ENCODE results near the gene CCSER1. TPM values are rescaled to one million over a fixed set of nuclear protein-coding genes. Genes with fewer than 3 reads are reported as not detected.

Gene CCSER1
- total RNA-seq, 2 experiments from 2014 or later, result not detected

DNA sequence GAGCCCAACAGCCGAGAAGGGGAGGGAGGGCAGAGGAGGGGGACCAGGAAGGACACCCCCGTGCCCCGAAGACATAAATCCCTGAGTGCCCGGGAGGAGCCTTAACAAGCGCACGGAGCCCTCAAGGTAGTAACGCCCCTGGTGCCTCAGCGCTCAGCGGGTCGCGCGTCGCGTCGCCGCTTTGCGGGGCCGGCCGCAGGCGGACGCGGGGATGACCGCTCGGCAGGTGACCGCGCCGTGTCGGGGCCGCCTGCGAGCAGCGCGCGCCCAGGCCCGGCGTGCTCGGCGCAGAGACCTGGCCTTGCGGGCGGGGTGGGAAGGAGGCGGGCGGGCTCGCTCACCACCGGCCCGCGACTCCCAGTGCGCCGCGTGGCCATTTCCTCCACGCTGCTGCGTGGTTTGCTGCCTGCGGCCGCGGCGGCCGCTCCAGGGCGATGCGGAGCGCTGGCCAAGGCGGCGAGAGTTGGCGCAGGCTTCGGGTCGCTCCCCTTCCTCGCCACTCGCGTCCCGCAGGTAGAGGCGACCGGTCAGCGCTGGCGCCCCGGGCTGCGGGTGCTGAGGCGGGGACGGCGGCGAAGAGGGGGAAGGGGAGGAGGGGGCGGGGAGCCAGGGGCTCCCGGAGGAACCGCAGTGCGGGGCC, 632 bp downstream of the CCSER1 start:
- TF ChIP-seq, protein P1, sequence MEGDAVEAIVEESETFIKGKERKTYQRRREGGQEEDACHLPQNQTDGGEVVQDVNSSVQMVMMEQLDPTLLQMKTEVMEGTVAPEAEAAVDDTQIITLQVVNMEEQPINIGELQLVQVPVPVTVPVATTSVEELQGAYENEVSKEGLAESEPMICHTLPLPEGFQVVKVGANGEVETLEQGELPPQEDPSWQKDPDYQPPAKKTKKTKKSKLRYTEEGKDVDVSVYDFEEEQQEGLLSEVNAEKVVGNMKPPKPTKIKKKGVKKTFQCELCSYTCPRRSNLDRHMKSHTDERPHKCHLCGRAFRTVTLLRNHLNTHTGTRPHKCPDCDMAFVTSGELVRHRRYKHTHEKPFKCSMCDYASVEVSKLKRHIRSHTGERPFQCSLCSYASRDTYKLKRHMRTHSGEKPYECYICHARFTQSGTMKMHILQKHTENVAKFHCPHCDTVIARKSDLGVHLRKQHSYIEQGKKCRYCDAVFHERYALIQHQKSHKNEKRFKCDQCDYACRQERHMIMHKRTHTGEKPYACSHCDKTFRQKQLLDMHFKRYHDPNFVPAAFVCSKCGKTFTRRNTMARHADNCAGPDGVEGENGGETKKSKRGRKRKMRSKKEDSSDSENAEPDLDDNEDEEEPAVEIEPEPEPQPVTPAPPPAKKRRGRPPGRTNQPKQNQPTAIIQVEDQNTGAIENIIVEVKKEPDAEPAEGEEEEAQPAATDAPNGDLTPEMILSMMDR (conservative IDR thresholded peaks at IDR 0.05; ENCODE audit: low read length), result no peak
- no peak for TF ChIP-seq EZH2phosphoT487 (IDR thresholded peaks at IDR 0.05; ENCODE audit: borderline replicate concordance, low read depth, low read length)
- H3K4me1 ChIP-seq (ENCODE audit: insufficient read depth, low read length, poor library complexity, severe bottlenecking), result no peaks in the 10 kb centered on the region
- no peaks in the 10 kb centered on the region for H3K79me2 ChIP-seq (ENCODE audit: insufficient read depth, low read depth, low read length)
- H3K9me2 ChIP-seq (ENCODE audit: insufficient read depth, low read length), result no peaks in the 10 kb centered on the region
- H3K4me3 ChIP-seq (ENCODE audit: low read depth, low read length, poor library complexity, severe bottlenecking), result no peak overlapping the region
- H3K36me3 ChIP-seq (ENCODE audit: insufficient read depth, low read length), result no peaks in the 10 kb centered on the region
- no peak overlapping the region for H3K27ac ChIP-seq (ENCODE audit: low read depth, low read length, poor library complexity, severe bottlenecking)
- POLR2A ChIA-PET, result no interaction called here
- no peaks in the 10 kb centered on the region for H3K9me3 ChIP-seq (ENCODE audit: low read length)
- intact Hi-C loops (cut with micrococcal nuclease; ENCODE audit: unreplicated experiment), result no loop called here
- DNase-seq (ENCODE audit: low spot score), result no peak
- no peak overlapping the region for H3K4me2 ChIP-seq (ENCODE audit: low read length)
- no TSS peak for BruUV-seq (replicated peaks)
- CTCF ChIA-PET (ENCODE audit: unreplicated experiment), result no interaction called here
- H4K20me1 ChIP-seq (ENCODE audit: insufficient read depth, low read length), result no peaks in the 10 kb centered on the region
- no peak overlapping the region for H2AFZ ChIP-seq (ENCODE audit: low read length)

DNA sequence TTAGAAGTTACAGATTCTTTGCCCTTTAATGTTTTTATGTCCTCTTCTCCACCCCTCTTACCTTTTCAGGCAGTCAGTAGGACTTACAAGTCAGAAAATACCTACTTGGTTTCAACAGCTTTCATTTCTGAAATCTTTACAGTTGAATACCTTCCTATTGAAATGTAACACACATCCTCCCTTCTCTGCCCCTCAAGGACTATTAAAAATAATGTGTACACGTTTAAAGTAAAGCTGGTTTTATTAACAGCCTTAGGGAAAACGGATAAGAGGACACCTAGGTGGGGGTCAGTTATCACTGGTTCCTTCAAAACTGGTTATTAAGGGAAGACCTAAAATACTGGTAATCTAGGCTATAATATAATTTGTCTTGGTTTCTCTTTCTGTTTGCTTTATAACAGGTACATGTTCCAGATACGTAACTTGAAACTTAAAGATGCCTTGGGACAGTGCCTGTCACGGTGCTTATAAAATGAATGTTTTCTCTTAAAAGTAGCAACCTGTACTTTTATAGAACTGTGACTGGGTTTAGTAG, 1.8 kb downstream of the CCSER1 start:
- H3K4me1 ChIP-seq (ENCODE audit: insufficient read depth, low read length, poor library complexity, severe bottlenecking), result no peaks in the 10 kb centered on the region
- no peak overlapping the region for H3K27ac ChIP-seq (ENCODE audit: low read depth, low read length, poor library complexity, severe bottlenecking)
- H3K4me2 ChIP-seq (ENCODE audit: low read length), result no peak overlapping the region
- CTCF ChIA-PET (ENCODE audit: unreplicated experiment), result no interaction called here
- BruUV-seq (replicated peaks), result no TSS peak
- no peak overlapping the region for H2AFZ ChIP-seq (ENCODE audit: low read length)
- no peaks in the 10 kb centered on the region for H3K9me2 ChIP-seq (ENCODE audit: insufficient read depth, low read length)
- no peaks in the 10 kb centered on the region for H3K9me3 ChIP-seq (ENCODE audit: low read length)
- intact Hi-C loops (cut with micrococcal nuclease; ENCODE audit: unreplicated experiment), result no loop called here
- DNase-seq (ENCODE audit: low spot score), result no peak
- H3K4me3 ChIP-seq (ENCODE audit: low read depth, low read length, poor library complexity, severe bottlenecking), result no peak overlapping the region
- TF ChIP-seq, protein P1 (conservative IDR thresholded peaks at IDR 0.05; ENCODE audit: low read length), result no peak
- TF ChIP-seq EZH2phosphoT487 (IDR thresholded peaks at IDR 0.05; ENCODE audit: borderline replicate concordance, low read depth, low read length), result no peak
- H3K36me3 ChIP-seq (ENCODE audit: insufficient read depth, low read length), result no peaks in the 10 kb centered on the region
- no peaks in the 10 kb centered on the region for H4K20me1 ChIP-seq (ENCODE audit: insufficient read depth, low read length)
- POLR2A ChIA-PET, result no interaction called here
- H3K79me2 ChIP-seq (ENCODE audit: insufficient read depth, low read depth, low read length), result no peaks in the 10 kb centered on the region

DNA sequence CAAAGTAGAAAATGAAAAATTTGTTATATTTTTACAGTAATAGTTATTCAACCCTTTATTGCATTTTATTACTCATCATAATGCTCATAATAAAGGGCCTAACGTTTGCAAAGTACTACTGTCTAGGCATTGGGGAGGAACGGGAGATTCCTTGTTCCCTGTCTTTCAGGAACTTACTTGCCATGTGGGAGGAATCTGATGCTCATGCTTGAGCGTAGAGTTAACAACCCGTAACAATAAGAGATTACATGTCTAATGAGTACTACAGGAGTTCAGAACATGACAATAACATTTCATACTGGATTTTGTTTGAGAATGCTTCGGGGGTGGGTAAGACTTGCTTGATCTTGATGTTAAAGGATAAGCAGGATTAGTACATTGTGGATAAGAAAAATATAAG, 2.9 kb downstream of the CCSER1 start:
- Histone ChIP-seq H3K4me1 (ENCODE audit: insufficient read depth, low read length, poor library complexity, severe bottlenecking) (no peaks in the 10 kb centered on the region), H3K9me3 (ENCODE audit: low read length) (no peaks in the 10 kb centered on the region), H3K36me3 (ENCODE audit: insufficient read depth, low read length) (no peaks in the 10 kb centered on the region), H3K9me2 (ENCODE audit: insufficient read depth, low read length) (no peaks in the 10 kb centered on the region), H3K4me3 (ENCODE audit: low read depth, low read length, poor library complexity, severe bottlenecking) (no peak overlapping the region), H3K79me2 (ENCODE audit: insufficient read depth, low read depth, low read length) (no peaks in the 10 kb centered on the region), H2AFZ (ENCODE audit: low read length) (no peak overlapping the region), H3K27ac (ENCODE audit: low read depth, low read length, poor library complexity, severe bottlenecking) (no peak overlapping the region), H4K20me1 (ENCODE audit: insufficient read depth, low read length) (no peaks in the 10 kb centered on the region), H3K4me2 (ENCODE audit: low read length) (no peak overlapping the region)
- intact Hi-C loops (cut with micrococcal nuclease; ENCODE audit: unreplicated experiment), result no loop called here
- ChIA-PET POLR2A (no interaction called here), CTCF (ENCODE audit: unreplicated experiment) (no interaction called here)
- BruUV-seq (replicated peaks), result no TSS peak
- TF ChIP-seq, protein P1 (conservative IDR thresholded peaks at IDR 0.05; ENCODE audit: low read length), result no peak
- no peak for TF ChIP-seq EZH2phosphoT487 (IDR thresholded peaks at IDR 0.05; ENCODE audit: borderline replicate concordance, low read depth, low read length)
- DNase-seq (ENCODE audit: low spot score), result no peak
